Left renal pelvis (tissue), 4 donors: ENCODE results near the gene SELENOS. TPM values are rescaled to one million over a fixed set of nuclear protein-coding genes. Genes with fewer than 3 reads are reported as not detected.

Experiments used
- DNase-seq, 4 donors: peaks; one replicate each; pipeline ENCODE4 v3.0.0-alpha.2; 2013; ENCODE audit warnings: low read depth in 4 of 4, low spot score in 3 of 4
- polyA plus RNA-seq, 4 donors: library from polyadenylated mRNA; unstranded; fragments of 120-200 nt; gene quantifications; one replicate each; pipeline ENCODE4 v1.2.1, GENCODE V29; 2013; ENCODE audit not compliant: insufficient read length in 4 of 4

SELENOS gene
- polyA plus RNA-seq, 4 donors, result 52.9 to 70.9 (median 63.3) TPM

- DNase-seq, result no peak
Measured at GRCh38 chr15:101225658-101226057, 51.6 kb downstream of the SELENOS start.

Other genes starting within 250 kb of the SELENOS start
- 10 to 100 TPM; 36.6 to 55.0 (median 48.4) TPM for gene CHSY1, start 25.4 kb downstream of the SELENOS start, polyA plus RNA-seq
- 10 to 100 TPM; 45.2 to 74.8 (median 65.9) TPM for gene SNRPA1, start 17.8 kb upstream of the SELENOS start, polyA plus RNA-seq
- 1 to 10 TPM; 6.5 to 8.9 (median 7.6) TPM for gene PCSK6, start 212.2 kb upstream of the SELENOS start, polyA plus RNA-seq